HEK293T (cell line): Measurements from ENCODE around the gene VPS37C.

ENCODE experiments used
- BHLHE40 ChIP-seq: fragments of 450-650 bp; IDR thresholded peaks from 2 replicates; pipeline ENCODE4 v1.6.1; 2016; ENCODE audit warnings: mild to moderate bottlenecking, moderate library complexity, borderline replicate concordance
- ELF4 ChIP-seq: fragments of 450-650 bp; IDR thresholded peaks from 2 replicates; pipeline ENCODE4 v1.6.1; 2017; ENCODE audit warnings: antibody characterized with exemption
- FOXM1 ChIP-seq: fragments of 450-650 bp; IDR thresholded peaks from 2 replicates; pipeline ENCODE4 v1.6.1; 2017; ENCODE audit warnings: mild to moderate bottlenecking, borderline replicate concordance
- SP1 ChIP-seq: fragments of 450-650 bp; IDR thresholded peaks from 2 replicates; pipeline ENCODE4 v1.6.1; 2017
- SUZ12 ChIP-seq: fragments of 450-650 bp; IDR thresholded peaks from 2 replicates; pipeline ENCODE4 v1.6.1; 2016; ENCODE audit warnings: mild to moderate bottlenecking

DNA sequence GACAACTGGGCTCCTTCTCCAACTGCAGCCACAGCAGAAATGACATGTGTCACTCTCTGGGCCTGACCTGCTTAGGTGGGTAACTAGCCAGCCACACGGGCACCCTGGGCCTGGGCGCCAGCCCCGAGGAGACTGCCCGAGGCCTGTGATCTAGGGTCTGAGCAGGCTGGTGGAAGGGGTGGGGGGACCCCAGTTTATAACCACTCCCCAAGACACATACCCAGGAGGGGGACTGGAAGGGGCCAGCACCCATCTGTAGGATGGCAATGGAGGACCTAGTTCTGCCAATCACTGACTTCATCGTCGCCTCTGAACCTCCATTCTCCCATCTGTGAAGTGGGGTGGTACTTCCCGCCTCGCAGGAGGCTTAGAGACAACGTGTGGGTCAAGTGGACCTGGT lies 42.8 kb downstream of the VPS37C start:
- TF ChIP-seq SUZ12 (no peak), SP1 (no peak), FOXM1 (no peak), ELF4 (no peak), BHLHE40 (no peak)
